ENCODE results near the gene FRRS1. TPM values are rescaled to one million over a fixed set of nuclear protein-coding genes. Genes with fewer than 3 reads are reported as not detected.

FRRS1 gene
- total RNA-seq, 1 donor from 2014 or later = 1.2 TPM

GRCh38 chr1:99784143-99784542 lies 17.7 kb upstream of the FRRS1 start:
- no peak for DNase-seq (ENCODE audit: low spot score)
- intact Hi-C loops (cut with micrococcal nuclease) = no loop called here
- H3K27ac Mint-ChIP-seq = no peak overlapping the region
- no peaks in the 10 kb centered on the region for H3K9me3 Mint-ChIP-seq
- no peak overlapping the region for H3K4me3 Mint-ChIP-seq (ENCODE audit: low read depth)
- H3K27me3 Mint-ChIP-seq (ENCODE audit: low read depth) = peaks cover 59% of the 10 kb centered on the region
- H3K4me1 Mint-ChIP-seq (ENCODE audit: low read depth) = peaks cover 23% of the 10 kb centered on the region
- H3K36me3 Mint-ChIP-seq (ENCODE audit: low read depth) = no peaks in the 10 kb centered on the region

- H3K36me3 Mint-ChIP-seq (ENCODE audit: low read depth) = no peaks in the 10 kb centered on the region
- no peak overlapping the region for H3K4me3 Mint-ChIP-seq (ENCODE audit: low read depth)
- H3K9me3 Mint-ChIP-seq = no peaks in the 10 kb centered on the region
- peaks cover 54% of the 10 kb centered on the region for H3K27me3 Mint-ChIP-seq (ENCODE audit: low read depth)
- no peak for DNase-seq (ENCODE audit: low spot score)
- peaks cover 23% of the 10 kb centered on the region for H3K4me1 Mint-ChIP-seq (ENCODE audit: low read depth)
- no peak overlapping the region for H3K27ac Mint-ChIP-seq
- intact Hi-C loops (cut with micrococcal nuclease) = no loop called here
Measured at GRCh38 chr1:99782920-99783319, 16.5 kb upstream of the FRRS1 start.

GRCh38 chr1:99782397-99782796 lies 16.0 kb upstream of the FRRS1 start:
- H3K36me3 Mint-ChIP-seq (ENCODE audit: low read depth) = no peaks in the 10 kb centered on the region
- no peak overlapping the region for H3K27ac Mint-ChIP-seq
- H3K4me3 Mint-ChIP-seq (ENCODE audit: low read depth) = no peak overlapping the region
- peaks cover 55% of the 10 kb centered on the region for H3K27me3 Mint-ChIP-seq (ENCODE audit: low read depth)
- intact Hi-C loops (cut with micrococcal nuclease) = no loop called here
- DNase-seq (ENCODE audit: low spot score) = no peak
- H3K9me3 Mint-ChIP-seq = no peaks in the 10 kb centered on the region
- H3K4me1 Mint-ChIP-seq (ENCODE audit: low read depth) = peaks cover 23% of the 10 kb centered on the region

- no peak for DNase-seq (ENCODE audit: low spot score)
- H3K4me1 Mint-ChIP-seq (ENCODE audit: low read depth) = peaks cover 19% of the 10 kb centered on the region
- no peak overlapping the region for H3K4me3 Mint-ChIP-seq (ENCODE audit: low read depth)
- no peak overlapping the region for H3K27ac Mint-ChIP-seq
- H3K36me3 Mint-ChIP-seq (ENCODE audit: low read depth) = no peaks in the 10 kb centered on the region
- H3K9me3 Mint-ChIP-seq = no peaks in the 10 kb centered on the region
- intact Hi-C loops (cut with micrococcal nuclease) = no loop called here
- peaks cover 55% of the 10 kb centered on the region for H3K27me3 Mint-ChIP-seq (ENCODE audit: low read depth)
Measured at GRCh38 chr1:99781798-99782197, 15.4 kb upstream of the FRRS1 start.

GRCh38 chr1:99777752-99778151 lies 11.3 kb upstream of the FRRS1 start:
- H3K4me3 Mint-ChIP-seq (ENCODE audit: low read depth) = no peak overlapping the region
- no peaks in the 10 kb centered on the region for H3K9me3 Mint-ChIP-seq
- intact Hi-C loops (cut with micrococcal nuclease) = no loop called here
- H3K36me3 Mint-ChIP-seq (ENCODE audit: low read depth) = no peaks in the 10 kb centered on the region
- H3K27ac Mint-ChIP-seq = no peak overlapping the region
- DNase-seq (ENCODE audit: low spot score) = no peak
- peaks cover 59% of the 10 kb centered on the region for H3K27me3 Mint-ChIP-seq (ENCODE audit: low read depth)
- H3K4me1 Mint-ChIP-seq (ENCODE audit: low read depth) = peaks cover 3% of the 10 kb centered on the region

GRCh38 chr1:99776120-99776519 lies 9.7 kb upstream of the FRRS1 start:
- Mint-ChIP-seq H3K9me3 (no peaks in the 10 kb centered on the region), H3K27me3 (ENCODE audit: low read depth) (peaks cover 52% of the 10 kb centered on the region), H3K27ac (no peak overlapping the region), H3K4me1 (ENCODE audit: low read depth) (no peaks in the 10 kb centered on the region), H3K4me3 (ENCODE audit: low read depth) (no peak overlapping the region), H3K36me3 (ENCODE audit: low read depth) (no peaks in the 10 kb centered on the region)
- DNase-seq (ENCODE audit: low spot score) = no peak
- intact Hi-C loops (cut with micrococcal nuclease) = no loop called here

- Mint-ChIP-seq H3K27ac (no peak overlapping the region), H3K36me3 (ENCODE audit: low read depth) (no peaks in the 10 kb centered on the region), H3K27me3 (ENCODE audit: low read depth) (peaks cover 57% of the 10 kb centered on the region), H3K4me3 (ENCODE audit: low read depth) (no peak overlapping the region), H3K4me1 (ENCODE audit: low read depth) (no peaks in the 10 kb centered on the region), H3K9me3 (no peaks in the 10 kb centered on the region)
- intact Hi-C loops (cut with micrococcal nuclease) = no loop called here
- DNase-seq (ENCODE audit: low spot score) = no peak
Measured at GRCh38 chr1:99772809-99773208, 6.4 kb upstream of the FRRS1 start.

- intact Hi-C loops (cut with micrococcal nuclease) = no loop called here
- DNase-seq (ENCODE audit: low spot score) = no peak
- Mint-ChIP-seq H3K36me3 (ENCODE audit: low read depth) (no peaks in the 10 kb centered on the region), H3K27me3 (ENCODE audit: low read depth) (peaks cover 53% of the 10 kb centered on the region), H3K4me1 (ENCODE audit: low read depth) (peaks cover 2% of the 10 kb centered on the region), H3K4me3 (ENCODE audit: low read depth) (no peak overlapping the region), H3K27ac (no peak overlapping the region), H3K9me3 (no peaks in the 10 kb centered on the region)
Measured at GRCh38 chr1:99771513-99771918, 5.1 kb upstream of the FRRS1 start.

- Mint-ChIP-seq H3K27me3 (ENCODE audit: low read depth) (peaks cover 55% of the 10 kb centered on the region), H3K4me3 (ENCODE audit: low read depth) (no peak overlapping the region), H3K27ac (no peak overlapping the region), H3K9me3 (no peaks in the 10 kb centered on the region), H3K4me1 (ENCODE audit: low read depth) (peaks cover 8% of the 10 kb centered on the region), H3K36me3 (ENCODE audit: low read depth) (no peaks in the 10 kb centered on the region)
- intact Hi-C loops (cut with micrococcal nuclease) = no loop called here
- DNase-seq (ENCODE audit: low spot score) = no peak
Measured at GRCh38 chr1:99768524-99769245, 2.2 kb upstream of the FRRS1 start.

GRCh38 chr1:99768104-99768503 lies 1.7 kb upstream of the FRRS1 start:
- Mint-ChIP-seq H3K4me1 (ENCODE audit: low read depth) (peaks cover 8% of the 10 kb centered on the region), H3K27me3 (ENCODE audit: low read depth) (peaks cover 51% of the 10 kb centered on the region), H3K4me3 (ENCODE audit: low read depth) (no peak overlapping the region), H3K9me3 (no peaks in the 10 kb centered on the region), H3K27ac (no peak overlapping the region), H3K36me3 (ENCODE audit: low read depth) (no peaks in the 10 kb centered on the region)
- DNase-seq (ENCODE audit: low spot score) = no peak
- intact Hi-C loops (cut with micrococcal nuclease) = no loop called here

GRCh38 chr1:99764909-99765308 lies 1.5 kb downstream of the FRRS1 start:
- H3K36me3 Mint-ChIP-seq (ENCODE audit: low read depth) = no peaks in the 10 kb centered on the region
- H3K9me3 Mint-ChIP-seq = no peaks in the 10 kb centered on the region
- H3K27ac Mint-ChIP-seq = no peak overlapping the region
- DNase-seq (ENCODE audit: low spot score) = no peak
- no peak overlapping the region for H3K4me3 Mint-ChIP-seq (ENCODE audit: low read depth)
- peaks cover 43% of the 10 kb centered on the region for H3K27me3 Mint-ChIP-seq (ENCODE audit: low read depth)
- intact Hi-C loops (cut with micrococcal nuclease) = no loop called here
- peaks cover 8% of the 10 kb centered on the region for H3K4me1 Mint-ChIP-seq (ENCODE audit: low read depth)

GRCh38 chr1:99764439-99764838 lies 2.0 kb downstream of the FRRS1 start:
- DNase-seq (ENCODE audit: low spot score) = no peak
- Mint-ChIP-seq H3K9me3 (no peaks in the 10 kb centered on the region), H3K4me1 (ENCODE audit: low read depth) (peaks cover 8% of the 10 kb centered on the region), H3K27ac (no peak overlapping the region), H3K4me3 (ENCODE audit: low read depth) (no peak overlapping the region), H3K36me3 (ENCODE audit: low read depth) (no peaks in the 10 kb centered on the region), H3K27me3 (ENCODE audit: low read depth) (peaks cover 41% of the 10 kb centered on the region)
- intact Hi-C loops (cut with micrococcal nuclease) = no loop called here

GRCh38 chr1:99763956-99764355 lies 2.5 kb downstream of the FRRS1 start:
- DNase-seq (ENCODE audit: low spot score) = no peak
- intact Hi-C loops (cut with micrococcal nuclease) = no loop called here
- Mint-ChIP-seq H3K4me1 (ENCODE audit: low read depth) (peaks cover 13% of the 10 kb centered on the region), H3K9me3 (no peaks in the 10 kb centered on the region), H3K27ac (no peak overlapping the region), H3K36me3 (ENCODE audit: low read depth) (no peaks in the 10 kb centered on the region), H3K4me3 (ENCODE audit: low read depth) (no peak overlapping the region), H3K27me3 (ENCODE audit: low read depth) (peaks cover 41% of the 10 kb centered on the region)

- intact Hi-C loops (cut with micrococcal nuclease) = no loop called here
- Mint-ChIP-seq H3K4me3 (ENCODE audit: low read depth) (no peak overlapping the region), H3K27ac (no peak overlapping the region), H3K27me3 (ENCODE audit: low read depth) (peaks cover 27% of the 10 kb centered on the region), H3K4me1 (ENCODE audit: low read depth) (peaks cover 22% of the 10 kb centered on the region), H3K36me3 (ENCODE audit: low read depth) (no peaks in the 10 kb centered on the region), H3K9me3 (no peaks in the 10 kb centered on the region)
- no peak for DNase-seq (ENCODE audit: low spot score)
Measured at GRCh38 chr1:99761774-99762173, 4.7 kb downstream of the FRRS1 start.

Measured in activated T-helper 2 cell treated with anti-CD3 and anti-CD28 coated beads, Interferon-gamma antibody, Interleukin-2, Interleukin-4, amounts not matched to agents 10 μg/mL and 5 μg/mL and 100 μg/mL, durations not matched to agents 14 hours and 24 hours and 36 hours (primary cell).